GM23338 (cell line): Measurements from ENCODE around the gene AMOTL1. TPM values are rescaled to one million over a fixed set of nuclear protein-coding genes. Genes with fewer than 3 reads are reported as not detected.
A peak's percentile ranks its signal among the peaks of the same experiment; 100 is the strongest.

Source experiments
- ATAC-seq: fragments of 200-7000 bp; cut with Tn5 transposase; 3 replicates; pipeline ENCODE4 v1.9.1; 2020
- DNase-seq: peaks from one replicate; pipeline ENCODE4 v3.0.0-alpha.2; 2015; ENCODE audit warnings: low spot score
- H2AFZ ChIP-seq: fragments of 200-600 bp; sonication (generic); 2 replicates; pipeline ENCODE4 v1.8.0; 2016; ENCODE audit warnings: antibody characterized with exemption, mild to moderate bottlenecking, moderate library complexity
- H3F3A ChIP-seq: fragments of 200-600 bp; sonication (generic); replicated peaks from 2 replicates; pipeline ENCODE4 v1.8.0; 2017; ENCODE audit warnings: antibody characterized with exemption, mixed run types, low read depth
- H3K27ac ChIP-seq: fragments of 200-600 bp; sonication (generic); 2 replicates; pipeline ENCODE4 v1.6.1; 2016; ENCODE audit warnings: low read depth
- H3K27me3 ChIP-seq: fragments of 200-600 bp; sonication (generic); 2 replicates; pipeline ENCODE4 v1.8.0; 2016; ENCODE audit warnings: mild to moderate bottlenecking, mixed run types, moderate library complexity; ENCODE audit not compliant: insufficient read depth
- H3K36me3 ChIP-seq: fragments of 200-600 bp; sonication (generic); 2 replicates; pipeline ENCODE4 v1.8.0; 2016; ENCODE audit warnings: mild to moderate bottlenecking; ENCODE audit not compliant: insufficient read depth
- H3K4me1 ChIP-seq: fragments of 200-600 bp; sonication (generic); 2 replicates; pipeline ENCODE4 v1.8.0; 2016; ENCODE audit warnings: mild to moderate bottlenecking, moderate library complexity; ENCODE audit not compliant: insufficient read depth
- H3K4me2 ChIP-seq: fragments of 200-600 bp; sonication (generic); 2 replicates; pipeline ENCODE4 v1.7.1; 2017; ENCODE audit warnings: mixed run types
- H3K4me3 ChIP-seq: fragments of 200-600 bp; sonication (generic); 2 replicates; pipeline ENCODE4 v1.6.1; 2016; ENCODE audit warnings: mixed run types
- H3K79me2 ChIP-seq: fragments of 200-600 bp; sonication (generic); replicated peaks from 2 replicates; pipeline ENCODE4 v1.8.0; 2017; ENCODE audit warnings: mild to moderate bottlenecking; ENCODE audit not compliant: insufficient read depth
- H3K9me2 ChIP-seq: fragments of 200-600 bp; sonication (generic); 2 replicates; pipeline ENCODE4 v1.8.0; 2017; ENCODE audit not compliant: insufficient read depth
- H4K20me1 ChIP-seq: fragments of 200-600 bp; sonication (generic); replicated peaks from 2 replicates; pipeline ENCODE4 v1.8.0; 2017; ENCODE audit warnings: mild to moderate bottlenecking; ENCODE audit not compliant: insufficient read depth
- H3K27ac Mint-ChIP-seq: 2 replicates; pipeline ENCODE4 v1.8.0; 2020; ENCODE audit warnings: inconsistent platforms, mild to moderate bottlenecking, moderate library complexity, mixed read lengths
- H3K27me3 Mint-ChIP-seq: 3 replicates; pipeline ENCODE4 v1.8.0; 2022; ENCODE audit warnings: low read depth, mild to moderate bottlenecking, moderate library complexity, mixed read lengths, inconsistent platforms; ENCODE audit not compliant: insufficient read depth, poor library complexity
- H3K36me3 Mint-ChIP-seq: 3 replicates; pipeline ENCODE4 v1.8.0; 2021; ENCODE audit warnings: low read depth, mild to moderate bottlenecking, inconsistent platforms, moderate library complexity, mixed read lengths
- H3K4me1 Mint-ChIP-seq: 3 replicates; pipeline ENCODE4 v1.8.0; 2020; ENCODE audit warnings: mild to moderate bottlenecking, inconsistent platforms, mixed read lengths
- H3K4me3 Mint-ChIP-seq: 3 replicates; pipeline ENCODE4 v1.8.0; 2021; ENCODE audit warnings: moderate library complexity, mild to moderate bottlenecking, inconsistent platforms, mixed read lengths
- H3K9me3 Mint-ChIP-seq: 3 replicates; pipeline ENCODE4 v1.8.0; 2020; ENCODE audit warnings: moderate library complexity, mild to moderate bottlenecking, inconsistent platforms, mixed read lengths
- CREB1 ChIP-seq: fragments of 250-450 bp; sonication (Bioruptor Pico); IDR thresholded peaks from 2 replicates; pipeline ENCODE4 v1.5.0; 2020; ENCODE audit warnings: low read depth, mild to moderate bottlenecking, moderate library complexity
- ETS1 ChIP-seq: IDR thresholded peaks from 2 replicates; pipeline ENCODE4 v1.6.1; 2016; ENCODE audit warnings: antibody characterized with exemption
- POLR2AphosphoS5 ChIP-seq: IDR thresholded peaks from 2 replicates; pipeline ENCODE4 v1.6.1; 2016; ENCODE audit warnings: antibody characterized with exemption, low read depth
- REST ChIP-seq: IDR thresholded peaks from one replicate; pipeline ENCODE4 v1.6.1; 2018; ENCODE audit warnings: antibody characterized with exemption; ENCODE audit not compliant: unreplicated experiment
- STAT1 ChIP-seq: IDR thresholded peaks from one replicate; pipeline ENCODE4 v1.6.1; 2016; ENCODE audit warnings: antibody characterized with exemption; ENCODE audit not compliant: unreplicated experiment
- ZNF462 ChIP-seq: fragments of 250-450 bp; sonication (Bioruptor Pico); IDR thresholded peaks from 2 replicates; pipeline ENCODE4 v1.5.0; 2020; ENCODE audit warnings: mild to moderate bottlenecking, moderate library complexity
- polyA plus RNA-seq: library from polyadenylated mRNA; unstranded; fragments of >200 nt; fragmentation: Nextera tagmentation; extraction: Ambion mirVana; gene quantifications from 2 replicates; pipeline ENCODE4 v1.2.1, GENCODE V29; 2016
- total RNA-seq: library from RNA; depleted of rRNA; stranded (reverse); fragments of >200 nt; shearing (Covaris generic); gene quantifications from 2 replicates; pipeline ENCODE4 v1.2.3, GENCODE V29; 2014

AMOTL1 gene
- total and polyA plus RNA-seq, 2 experiments from 2014 or later, result 4.3 to 18.7 TPM

GRCh38 chr11:94776351-94777321, 8.5 kb downstream of the AMOTL1 start:
- H3K27ac Mint-ChIP-seq, result no peak overlapping the region
- peaks cover 11% of the 10 kb centered on the region for H3K9me2 ChIP-seq
- no peak overlapping the region for H3K4me3 ChIP-seq
- TF ChIP-seq CREB1 (CRISPR knock-in tag), result no peak
- no peak for TF ChIP-seq ETS1
- no peak for TF ChIP-seq STAT1
- peak; percentile 45; the same call in 1 of the 2 replicates for TF ChIP-seq ZNF462
- TF ChIP-seq REST, result no peak
- no peak for TF ChIP-seq POLR2AphosphoS5
- no peaks in the 10 kb centered on the region for H3K27me3 ChIP-seq
- H3K36me3 Mint-ChIP-seq, result peaks cover 4% of the 10 kb centered on the region; the same call in 2 of the 3 replicates
- H3K36me3 ChIP-seq, result no peaks in the 10 kb centered on the region
- peaks cover 10% of the 10 kb centered on the region for H4K20me1 ChIP-seq
- ATAC-seq, result peak; percentile 77
- H3K4me1 Mint-ChIP-seq, result peaks cover 39% of the 10 kb centered on the region
- H3K79me2 ChIP-seq, result peaks cover 99% of the 10 kb centered on the region
- no peak overlapping the region for H2AFZ ChIP-seq
- H3K4me3 Mint-ChIP-seq, result no peak overlapping the region; the same call in 2 of the 3 replicates
- H3K4me1 ChIP-seq, result peaks cover 29% of the 10 kb centered on the region
- H3K27ac ChIP-seq, result no peak overlapping the region
- H3K27me3 Mint-ChIP-seq, result peaks cover 4% of the 10 kb centered on the region
- H3K4me2 ChIP-seq, result peak overlapping the region; percentile 62
- H3F3A ChIP-seq, result no peaks in the 10 kb centered on the region
- DNase-seq, result no peak
- peaks cover 5% of the 10 kb centered on the region; the same call in 2 of the 3 replicates for H3K9me3 Mint-ChIP-seq
